Neural crest cell (in vitro differentiated cells): ENCODE data around the gene MYH2. TPM values are rescaled to one million over a fixed set of nuclear protein-coding genes. Genes with fewer than 3 reads are reported as not detected.

ENCODE experiments used
- DNase-seq: peaks from one replicate; pipeline ENCODE4 v3.0.0; 2021; ENCODE audit warnings: low read depth, mixed read lengths, low spot score
- H3K27ac Mint-ChIP-seq: one replicate; pipeline ENCODE4 v1.8.0; 2021; ENCODE audit warnings: mild to moderate bottlenecking, mixed read lengths; ENCODE audit not compliant: unreplicated experiment
- H3K27me3 Mint-ChIP-seq: 2 replicates; pipeline ENCODE4 v1.8.0; 2021; ENCODE audit warnings: low read depth, mild to moderate bottlenecking, mixed read lengths
- H3K36me3 Mint-ChIP-seq: 2 replicates; pipeline ENCODE4 v1.8.0; 2021; ENCODE audit warnings: low read depth, mild to moderate bottlenecking, mixed read lengths
- H3K4me1 Mint-ChIP-seq: 2 replicates; pipeline ENCODE4 v1.8.0; 2021; ENCODE audit warnings: mixed read lengths
- H3K4me3 Mint-ChIP-seq: one replicate; pipeline ENCODE4 v1.8.0; 2021; ENCODE audit warnings: mild to moderate bottlenecking, mixed read lengths
- H3K9me3 Mint-ChIP-seq: 2 replicates; pipeline ENCODE4 v1.8.0; 2021; ENCODE audit warnings: mixed read lengths
- CTCF ChIP-seq: fragments of 200-600 bp; sonication (generic); conservative IDR thresholded peaks from 2 replicates; pipeline ENCODE4 v1.5.0; 2021; ENCODE audit warnings: antibody characterized with exemption, mild to moderate bottlenecking
- long read RNA-seq: library from polyadenylated mRNA; unstranded; transcript quantifications from one replicate; pipeline ENCODE4 v2.0.0, GENCODE V29; 2020
- total RNA-seq: library from RNA; stranded (reverse); gene quantifications from 2 replicates; pipeline ENCODE4 v1.2.1, GENCODE V29; 2021

MYH2 gene
- 0.05 and 0.37 TPM in 2 replicates for total RNA-seq
- long read RNA-seq: 0 reads

- H3K27me3 Mint-ChIP-seq: peaks cover 36% of the 10 kb centered on the region
- H3K9me3 Mint-ChIP-seq: peaks cover 1% of the 10 kb centered on the region
- H3K4me1 Mint-ChIP-seq: peaks cover 29% of the 10 kb centered on the region
These were observed at the start of gene MYH2 for GRCh38 chr17:10549096-10549842. MYH2 (minus strand) TSS chr17:10549658; CDS start chr17:10547920, 1,738 bp downstream.

GRCh38 chr17:10598621-10599020, 49.2 kb upstream of the MYH2 start:
- H3K36me3 Mint-ChIP-seq: no peaks in the 10 kb centered on the region
- no peak for DNase-seq
- H3K9me3 Mint-ChIP-seq: peaks cover 3% of the 10 kb centered on the region
- no peaks in the 10 kb centered on the region for H3K4me1 Mint-ChIP-seq
- peaks cover 22% of the 10 kb centered on the region for H3K27me3 Mint-ChIP-seq
- no peak for TF ChIP-seq CTCF
- H3K4me3 Mint-ChIP-seq: no peak overlapping the region
- H3K27ac Mint-ChIP-seq: no peak overlapping the region

More at GRCh38 chr17:10549096-10549842, at the start of gene MYH2:
- DNase-seq: no peak
- no peak for TF ChIP-seq CTCF
- peak within 1 kb of the TSS; percentile 1 for H3K4me3 Mint-ChIP-seq
- H3K36me3 Mint-ChIP-seq: no peaks in the 10 kb centered on the region
- no peak within 1 kb of the TSS for H3K27ac Mint-ChIP-seq

GRCh38 chr17:10589553-10590145, 40.2 kb upstream of the MYH2 start:
- no peak overlapping the region for H3K27ac Mint-ChIP-seq
- no peak for DNase-seq
- peaks cover 9% of the 10 kb centered on the region for H3K27me3 Mint-ChIP-seq
- H3K36me3 Mint-ChIP-seq: no peaks in the 10 kb centered on the region
- H3K9me3 Mint-ChIP-seq: no peaks in the 10 kb centered on the region
- TF ChIP-seq CTCF: no peak
- H3K4me1 Mint-ChIP-seq: no peaks in the 10 kb centered on the region
- no peak overlapping the region for H3K4me3 Mint-ChIP-seq

GRCh38 chr17:10585529-10585928, 36.1 kb upstream of the MYH2 start:
- Mint-ChIP-seq H3K27me3 (peaks cover 5% of the 10 kb centered on the region), H3K4me1 (no peaks in the 10 kb centered on the region), H3K9me3 (no peaks in the 10 kb centered on the region), H3K4me3 (no peak overlapping the region), H3K36me3 (no peaks in the 10 kb centered on the region), H3K27ac (no peak overlapping the region)
- DNase-seq: no peak
- no peak for TF ChIP-seq CTCF

GRCh38 chr17:10583834-10584233, 34.4 kb upstream of the MYH2 start:
- no peak for TF ChIP-seq CTCF
- Mint-ChIP-seq H3K4me1 (no peaks in the 10 kb centered on the region), H3K27me3 (peaks cover 4% of the 10 kb centered on the region), H3K27ac (no peak overlapping the region), H3K9me3 (no peaks in the 10 kb centered on the region), H3K36me3 (no peaks in the 10 kb centered on the region), H3K4me3 (no peak overlapping the region)
- DNase-seq: no peak
